ENCODE data around the gene ATXN7L3.
"Not testable (repeated sequence)": the region's sequence is repeated elsewhere in the genome, so short reads cannot be mapped to it uniquely, and the experiment has no call there.

ATXN7L3 gene

GRCh38 chr17:44199553-44200477, at the start of gene ATXN7L3:
ATXN7L3 (minus strand) TSS chr17:44199884; CDS start chr17:44198070, 1,814 bp downstream.
- intact Hi-C loops (cut with DNase I): loop anchor here (1.0 kb wide), 2 partner anchors 14 to 18 kb away; partner anchors contain the start of gene TMUB2
- DNase-seq: peak; percentile 94 to 99 (median 96)

- no peak for DNase-seq
Measured at GRCh38 chr17:44247876-44248736, 48.4 kb upstream of the ATXN7L3 start.

GRCh38 chr17:44247440-44247841, 47.8 kb upstream of the ATXN7L3 start:
- DNase-seq: no peak
- intact Hi-C loops (cut with DNase I): no loop called here

More at GRCh38 chr17:44247876-44248736, 48.4 kb upstream of the ATXN7L3 start:
- intact Hi-C loops (cut with DNase I): no loop called here

GRCh38 chr17:44241106-44241624, 41.5 kb upstream of the ATXN7L3 start:
- no peak for DNase-seq
- intact Hi-C loops (cut with DNase I): loop anchor here (5.0 kb wide), 1 partner anchor 201 kb away; no protein-coding TSS in a partner anchor

GRCh38 chr17:44237886-44238285, 38.2 kb upstream of the ATXN7L3 start:
- DNase-seq; intact Hi-C loops (cut with DNase I): not testable (repeated sequence)

GRCh38 chr17:44236444-44236991, 36.8 kb upstream of the ATXN7L3 start:
- DNase-seq: no peak
- intact Hi-C loops (cut with DNase I): no loop called here

- DNase-seq: no peak
- intact Hi-C loops (cut with DNase I): no loop called here
Measured at GRCh38 chr17:44235583-44235936, 35.9 kb upstream of the ATXN7L3 start.

GRCh38 chr17:44233582-44233981, 33.9 kb upstream of the ATXN7L3 start:
- intact Hi-C loops (cut with DNase I): no loop called here
- DNase-seq: no peak

GRCh38 chr17:44232061-44232460, 32.4 kb upstream of the ATXN7L3 start:
- intact Hi-C loops (cut with DNase I): no loop called here
- no peak for DNase-seq

- DNase-seq: no peak
- intact Hi-C loops (cut with DNase I): no loop called here
Measured at GRCh38 chr17:44230140-44230539, 30.5 kb upstream of the ATXN7L3 start.

- no peak for DNase-seq
- intact Hi-C loops (cut with DNase I): no loop called here
Measured at GRCh38 chr17:44229090-44229489, 29.4 kb upstream of the ATXN7L3 start.

- no peak for DNase-seq
- intact Hi-C loops (cut with DNase I): no loop called here
Measured at GRCh38 chr17:44223541-44224071, 23.9 kb upstream of the ATXN7L3 start.

- intact Hi-C loops (cut with DNase I): no loop called here
- peak; percentile 77 to 98 (median 88) for DNase-seq
Measured at GRCh38 chr17:44222112-44222869, 22.6 kb upstream of the ATXN7L3 start.

GRCh38 chr17:44221862-44222111, 22.1 kb upstream of the ATXN7L3 start:
- peak in 1 of 10 donors; percentile 26 for DNase-seq
- intact Hi-C loops (cut with DNase I): no loop called here

GRCh38 chr17:44221084-44221861, 21.6 kb upstream of the ATXN7L3 start:
- intact Hi-C loops (cut with DNase I): no loop called here
- DNase-seq: peak; percentile 63 to 96 (median 80)

GRCh38 chr17:44220213-44221083, 20.8 kb upstream of the ATXN7L3 start:
- peak in 8 of 10 donors; percentile 23 to 93 (median 59) for DNase-seq
- intact Hi-C loops (cut with DNase I): loop anchor here (1.0 kb wide), 1 partner anchor 88 kb away; the partner anchor contains the start of gene RUNDC3A

GRCh38 chr17:44219616-44220212, 20.0 kb upstream of the ATXN7L3 start, which contains the start of gene UBTF:
UBTF (minus strand) TSS chr17:44219675; CDS start chr17:44218229, 1,446 bp downstream.
- peak in 9 of 10 donors; percentile 47 to 95 (median 59) for DNase-seq
- intact Hi-C loops (cut with DNase I): loop anchor here (1.0 to 2.0 kb wide), 2 partner anchors 89 to 107 kb away; partner anchors contain the start of gene RUNDC3A

Data from posterior cingulate gyrus (tissue), 11 donors.